Measurements from ENCODE around the gene ACAP3. TPM values are rescaled to one million over a fixed set of nuclear protein-coding genes. Genes with fewer than 3 reads are reported as not detected.

ACAP3 gene
- total and polyA plus RNA-seq, 2 donors (not counting 3 experiments of a cell fraction or from before 2014, with no cell fraction given), result 27.8 to 39.0 TPM

- no peaks in the 10 kb centered on the region for H3K9me3 ChIP-seq (replicated peaks; ENCODE audit: control insufficient read depth, insufficient read depth, low read length)
- no peaks in the 10 kb centered on the region for H3K4me1 ChIP-seq (ENCODE audit: control insufficient read depth, extremely low read depth, insufficient read depth, low read length)
- ChIA-PET POLR2A (no interaction called here), CTCF (interaction anchor here (0.6 to 1.1 kb wide), 2 partner anchors 15 to 124 kb away, joined by 3 to 4 read pairs; no protein-coding TSS in a partner anchor)
- H3K79me2 ChIP-seq (ENCODE audit: control insufficient read depth, insufficient read depth, low read length), result no peaks in the 10 kb centered on the region
- intact Hi-C loops (cut with micrococcal nuclease) (loop anchor here (2.0 to 5.0 kb wide), 2 partner anchors 27 to 124 kb away; partner anchors contain the start of gene UBE2J2), dilution Hi-C loops (cut with MboI; ENCODE audit: extremely low pct_ligation_motif_present, low sequenced_read_pairs) (no loop called here)
- H3K27ac ChIP-seq (ENCODE audit: insufficient read depth, low read depth, low read length), result no peak overlapping the region
- no peaks in the 10 kb centered on the region for H3K36me3 ChIP-seq (ENCODE audit: control insufficient read depth in 2 of 2, extremely low read depth in 1 of 2, insufficient read depth in 2 of 2, low read length in 2 of 2)
- BruUV-seq (replicated peaks), result no TSS peak
- DNase-seq (ENCODE audit: low read depth, low spot score) (no peak), FAIRE-seq (no peak)
- no peak overlapping the region for H3K9ac ChIP-seq (replicated peaks; ENCODE audit: extremely low read depth, insufficient read depth, low read length)
- H3K9me1 ChIP-seq (replicated peaks; ENCODE audit: control insufficient read depth, extremely low read depth, insufficient read depth, low read length), result no peaks in the 10 kb centered on the region
- peaks cover 10 to 14% of the 10 kb centered on the region in 2 experiments for H3K27me3 ChIP-seq (ENCODE audit: control insufficient read depth in 2 of 2, insufficient read depth in 2 of 2, low read length in 2 of 2)
- H3K4me2 ChIP-seq (ENCODE audit: insufficient read depth, low read length), result no peak overlapping the region
- no peak for TF ChIP-seq GATA2 (IDR thresholded peaks at IDR 0.05; ENCODE audit: insufficient read depth, insufficient read length, low read depth, low read length)
- TF ChIP-seq JUN (IDR thresholded peaks at IDR 0.05; ENCODE audit: borderline replicate concordance, insufficient read depth, insufficient read length, low read depth), result no peak
- TF ChIP-seq CTCF (IDR thresholded peaks at IDR 0.05; ENCODE audit: extremely low read depth in 1 of 2, insufficient read depth in 1 of 2, low read depth in 1 of 2, low read length in 2 of 2), result no peak
- TF ChIP-seq EZH2 (IDR thresholded peaks at IDR 0.05; ENCODE audit: borderline replicate concordance, low read depth, low read length, severe bottlenecking), result no peak
- no peak for TF ChIP-seq MAX (IDR thresholded peaks at IDR 0.05; ENCODE audit: insufficient read depth, insufficient read length)
- no peak for TF ChIP-seq MYC (IDR thresholded peaks at IDR 0.05; ENCODE audit: low read depth, low read length)
- no peak for TF ChIP-seq POLR2A (IDR thresholded peaks at IDR 0.05; ENCODE audit: low read depth, low read length)
- no peak for TF ChIP-seq FOS (IDR thresholded peaks at IDR 0.05; ENCODE audit: borderline replicate concordance, insufficient read depth, low read length)
- no peak for TF ChIP-seq POLR2AphosphoS5 (IDR thresholded peaks at IDR 0.05; ENCODE audit: insufficient read depth, low read depth, low read length)
- H3K4me3 ChIP-seq (replicated peaks in 1 of 3; ENCODE audit: insufficient read depth in 1 of 3, low read depth in 1 of 3, low read length in 3 of 3), result no peak overlapping the region
- H4K20me1 ChIP-seq (replicated peaks; ENCODE audit: control insufficient read depth, extremely low read depth, insufficient read depth, low read length), result no peaks in the 10 kb centered on the region
- H2AFZ ChIP-seq (ENCODE audit: low read depth, low read length), result no peak overlapping the region
These were observed 61.7 kb downstream of the ACAP3 start for GRCh38 chr1:1245817-1246576.

Data from endothelial cell of umbilical vein (primary cell).